Measurements from ENCODE around the gene HOXA1. TPM values are rescaled to one million over a fixed set of nuclear protein-coding genes. Genes with fewer than 3 reads are reported as not detected.
A peak's percentile ranks its signal among the peaks of the same experiment; 100 is the strongest.

HOXA1 gene
- polyA plus RNA-seq, 1 experiment = 2.9 TPM

DNA sequence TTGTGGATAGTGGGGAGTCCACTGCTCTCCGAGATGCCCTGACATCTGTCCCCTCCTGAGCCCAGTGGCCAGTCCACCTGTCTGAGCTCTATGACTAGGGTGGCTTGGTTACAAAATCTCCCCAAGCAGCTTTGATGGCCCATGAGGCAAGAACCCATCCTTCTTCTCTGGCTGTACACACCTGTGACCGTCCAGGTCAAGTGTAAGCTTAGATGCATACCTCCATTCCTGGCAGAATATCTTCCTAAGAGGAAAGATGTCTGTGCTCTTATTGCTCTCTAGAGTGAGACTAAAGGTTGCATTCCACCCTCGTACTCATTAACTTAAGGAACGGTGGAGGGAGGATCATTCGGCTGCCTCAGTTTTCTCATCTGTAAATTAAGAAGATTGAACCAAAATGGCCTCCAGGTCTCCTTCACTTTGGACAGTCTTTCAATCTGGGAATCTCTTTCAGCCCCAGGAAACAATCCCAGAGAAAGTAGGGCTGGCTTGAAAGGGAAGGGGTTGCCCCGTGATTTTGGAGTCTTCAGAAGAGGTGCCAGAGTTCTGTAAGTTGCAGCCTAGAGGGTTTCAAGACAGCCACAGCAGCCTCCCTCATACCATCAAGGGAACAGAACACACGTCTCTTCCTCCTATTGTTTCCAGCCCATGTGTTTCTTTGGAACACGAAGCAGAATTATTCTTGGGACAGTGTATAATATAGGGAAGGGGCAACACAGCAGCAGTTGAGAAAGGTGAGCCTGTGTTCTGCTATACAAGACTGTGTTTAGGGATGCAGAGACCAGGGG lies 29.3 kb upstream of the HOXA1 start:
- H3K27ac ChIP-seq (ENCODE audit: low read depth, low read length) = peak overlapping the region; percentile 94
- TF ChIP-seq, protein P1, sequence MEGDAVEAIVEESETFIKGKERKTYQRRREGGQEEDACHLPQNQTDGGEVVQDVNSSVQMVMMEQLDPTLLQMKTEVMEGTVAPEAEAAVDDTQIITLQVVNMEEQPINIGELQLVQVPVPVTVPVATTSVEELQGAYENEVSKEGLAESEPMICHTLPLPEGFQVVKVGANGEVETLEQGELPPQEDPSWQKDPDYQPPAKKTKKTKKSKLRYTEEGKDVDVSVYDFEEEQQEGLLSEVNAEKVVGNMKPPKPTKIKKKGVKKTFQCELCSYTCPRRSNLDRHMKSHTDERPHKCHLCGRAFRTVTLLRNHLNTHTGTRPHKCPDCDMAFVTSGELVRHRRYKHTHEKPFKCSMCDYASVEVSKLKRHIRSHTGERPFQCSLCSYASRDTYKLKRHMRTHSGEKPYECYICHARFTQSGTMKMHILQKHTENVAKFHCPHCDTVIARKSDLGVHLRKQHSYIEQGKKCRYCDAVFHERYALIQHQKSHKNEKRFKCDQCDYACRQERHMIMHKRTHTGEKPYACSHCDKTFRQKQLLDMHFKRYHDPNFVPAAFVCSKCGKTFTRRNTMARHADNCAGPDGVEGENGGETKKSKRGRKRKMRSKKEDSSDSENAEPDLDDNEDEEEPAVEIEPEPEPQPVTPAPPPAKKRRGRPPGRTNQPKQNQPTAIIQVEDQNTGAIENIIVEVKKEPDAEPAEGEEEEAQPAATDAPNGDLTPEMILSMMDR (IDR thresholded peaks at IDR 0.05; ENCODE audit: low read depth, low read length) = no peak
- DNase-seq (ENCODE audit: low read depth, low spot score) = no peak
- no peak overlapping the region for H3K4me3 ChIP-seq (ENCODE audit: low read depth, low read length)
- POLR2A ChIA-PET = interaction anchor here (0.6 kb wide), 1 partner anchor 38 kb away, joined by 4 read pairs; no protein-coding TSS in a partner anchor
- H3K9me3 ChIP-seq (ENCODE audit: control insufficient read depth, insufficient read depth, low read length) = no peaks in the 10 kb centered on the region
- no peaks in the 10 kb centered on the region for H3K27me3 ChIP-seq (ENCODE audit: control insufficient read depth, insufficient read depth, low read length)
- CTCF ChIA-PET = interaction anchor here (1.3 kb wide), 1 partner anchor 10 kb away, joined by 4 read pairs; no protein-coding TSS in a partner anchor

DNA sequence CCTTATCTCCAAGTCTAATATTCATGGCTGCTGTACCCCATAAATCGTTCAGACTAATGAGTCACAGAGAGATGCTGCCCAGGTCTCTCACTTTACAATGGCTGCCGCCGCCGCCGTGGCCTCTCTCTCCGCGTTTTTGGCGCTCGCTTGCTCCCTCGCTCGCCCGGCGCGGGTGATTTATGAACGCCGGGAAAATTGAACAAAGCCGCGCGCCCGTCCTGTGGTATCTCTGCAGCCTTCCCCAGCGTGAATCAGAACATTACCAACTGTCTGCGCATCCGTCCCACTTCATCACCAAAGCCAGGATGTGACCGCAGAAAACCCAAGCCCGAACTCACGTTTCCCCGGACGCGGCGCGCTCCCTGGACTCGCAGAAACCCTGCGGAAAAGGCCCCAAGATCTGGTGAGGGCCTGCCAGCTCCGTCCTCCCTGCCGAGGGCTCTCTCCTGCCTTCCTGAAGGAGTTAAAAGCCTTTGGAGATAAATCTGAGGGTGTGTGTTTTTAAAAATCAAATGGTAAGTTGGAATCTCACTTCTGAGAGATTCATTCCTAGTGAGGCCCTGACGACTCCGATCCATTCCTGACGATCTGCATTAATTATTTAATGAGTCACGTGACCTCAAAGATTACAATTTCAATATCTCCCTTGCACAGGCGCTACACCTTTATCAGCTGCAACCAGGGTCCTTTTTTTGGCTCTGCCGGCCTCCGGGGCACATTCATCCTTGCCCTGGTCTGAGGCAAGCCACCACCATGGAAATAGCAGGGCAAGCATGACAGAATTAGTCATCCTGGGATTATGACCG lies 28.5 kb upstream of the HOXA1 start:
- CTCF ChIA-PET = interaction anchor here (1.3 kb wide), 1 partner anchor 9 kb away, joined by 4 read pairs; no protein-coding TSS in a partner anchor
- peak; percentile 86 for DNase-seq (ENCODE audit: low read depth, low spot score)

DNA sequence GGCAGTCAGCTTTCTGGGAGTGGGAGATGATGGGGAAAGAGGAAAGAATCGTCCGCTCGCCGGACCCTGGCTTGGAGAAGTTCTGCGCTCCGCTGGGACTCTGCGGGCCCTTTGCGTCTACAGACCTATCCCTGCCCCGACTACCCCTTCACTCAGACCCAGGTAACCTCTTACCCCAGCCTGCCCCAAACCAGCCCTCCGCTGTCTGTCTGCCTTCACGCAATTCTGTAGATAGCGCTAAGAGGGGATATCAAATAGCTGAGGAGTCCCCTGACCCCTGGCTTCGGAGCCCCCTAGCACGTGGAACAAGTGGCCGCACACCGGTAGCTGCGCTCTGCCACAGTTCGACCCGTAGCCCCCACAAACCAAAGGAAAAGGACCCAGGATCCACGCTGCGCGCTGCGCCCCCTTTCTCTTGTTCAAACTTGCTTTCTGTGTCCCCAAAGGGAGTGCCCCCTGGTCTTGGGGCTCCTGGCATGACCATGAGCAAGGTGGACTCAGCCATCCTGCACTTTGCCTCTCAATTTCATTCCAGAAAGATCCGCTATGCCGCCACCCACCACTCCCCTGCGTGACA lies 27.8 kb upstream of the HOXA1 start:
- ChIA-PET POLR2A (interaction anchor here (0.7 to 1.2 kb wide), 3 partner anchors 11 to 1267 kb away, joined by 3 read pairs; no protein-coding TSS in a partner anchor), CTCF (interaction anchor here (1.3 kb wide), 1 partner anchor 9 kb away, joined by 4 read pairs; no protein-coding TSS in a partner anchor)
- Histone ChIP-seq H3K27me3 (ENCODE audit: control insufficient read depth, insufficient read depth, low read length) (no peaks in the 10 kb centered on the region), H3K9me3 (ENCODE audit: control insufficient read depth, insufficient read depth, low read length) (no peaks in the 10 kb centered on the region), H3K27ac (ENCODE audit: low read depth, low read length) (peak overlapping the region; percentile 94), H3K4me3 (ENCODE audit: low read depth, low read length) (peak overlapping the region; percentile 60)
- TF ChIP-seq, protein P1 (IDR thresholded peaks at IDR 0.05; ENCODE audit: low read depth, low read length) = no peak
- DNase-seq (ENCODE audit: low read depth, low spot score) = no peak

More for the DNA sequence above, 28.5 kb upstream of the HOXA1 start:
- Histone ChIP-seq H3K27ac (ENCODE audit: low read depth, low read length) (peak overlapping the region; percentile 94), H3K27me3 (ENCODE audit: control insufficient read depth, insufficient read depth, low read length) (no peaks in the 10 kb centered on the region), H3K9me3 (ENCODE audit: control insufficient read depth, insufficient read depth, low read length) (no peaks in the 10 kb centered on the region), H3K4me3 (ENCODE audit: low read depth, low read length) (peak overlapping the region; percentile 60)
- POLR2A ChIA-PET = interaction anchor here (0.6 kb wide), 1 partner anchor 37 kb away, joined by 4 read pairs; no protein-coding TSS in a partner anchor
- TF ChIP-seq, protein P1 (IDR thresholded peaks at IDR 0.05; ENCODE audit: low read depth, low read length) = no peak

DNA sequence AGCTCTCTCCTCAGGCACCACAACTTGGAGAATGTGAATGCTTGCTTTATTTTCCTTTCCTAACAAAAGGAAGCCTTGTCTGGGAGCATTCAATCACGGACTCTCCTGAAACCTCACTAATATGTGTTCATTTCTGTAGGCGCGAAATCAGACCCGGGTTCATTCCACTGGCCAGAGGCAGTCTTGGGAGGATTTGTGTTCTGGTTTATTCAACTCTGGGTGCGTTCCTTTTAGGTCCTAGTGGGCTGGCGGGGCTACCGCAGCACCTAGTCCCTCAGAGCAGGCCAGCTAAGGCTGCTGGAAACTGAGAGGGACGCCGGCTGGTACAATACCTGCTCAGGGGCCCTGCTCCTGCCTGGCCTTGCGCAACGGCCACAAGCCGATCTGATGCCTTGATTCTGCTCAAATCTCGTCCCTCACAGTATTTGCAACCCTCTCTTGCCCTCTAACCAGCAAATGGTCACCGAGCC lies 27.2 kb upstream of the HOXA1 start:
- Histone ChIP-seq H3K4me3 (ENCODE audit: low read depth, low read length) (peak overlapping the region; percentile 60), H3K27me3 (ENCODE audit: control insufficient read depth, insufficient read depth, low read length) (no peaks in the 10 kb centered on the region), H3K27ac (ENCODE audit: low read depth, low read length) (peak overlapping the region; percentile 94), H3K9me3 (ENCODE audit: control insufficient read depth, insufficient read depth, low read length) (no peaks in the 10 kb centered on the region)
- DNase-seq (ENCODE audit: low read depth, low spot score) = no peak
- TF ChIP-seq, protein P1 (IDR thresholded peaks at IDR 0.05; ENCODE audit: low read depth, low read length) = no peak
- ChIA-PET POLR2A (interaction anchor here (0.7 to 1.6 kb wide), 6 partner anchors 10 to 1266 kb away, joined by 3 to 7 read pairs (median 3); partner anchors contain the start of gene SKAP2), CTCF (interaction anchor here (1.2 kb wide), 1 partner anchor 265 kb away, joined by 3 read pairs; no protein-coding TSS in a partner anchor)

Measured in AG04450 (cell line).